HEK293T (cell line): Measurements from ENCODE around the gene JARID2.

Experiments
- BHLHE40 ChIP-seq: fragments of 450-650 bp; IDR thresholded peaks from 2 replicates; pipeline ENCODE4 v1.6.1; 2016; ENCODE audit warnings: mild to moderate bottlenecking, moderate library complexity, borderline replicate concordance
- CTBP1 ChIP-seq: fragments of 450-650 bp; IDR thresholded peaks from 2 replicates; pipeline ENCODE4 v1.6.1; 2016; ENCODE audit warnings: borderline replicate concordance
- ELF4 ChIP-seq: fragments of 450-650 bp; IDR thresholded peaks from 2 replicates; pipeline ENCODE4 v1.6.1; 2017; ENCODE audit warnings: antibody characterized with exemption
- FOXA1 ChIP-seq: fragments of 450-650 bp; IDR thresholded peaks from 2 replicates; pipeline ENCODE4 v1.6.1; 2016; ENCODE audit warnings: mild to moderate bottlenecking
- FOXK2 ChIP-seq: fragments of 450-650 bp; IDR thresholded peaks from 2 replicates; pipeline ENCODE4 v1.6.1; 2016; ENCODE audit warnings: mild to moderate bottlenecking
- FOXM1 ChIP-seq: fragments of 450-650 bp; IDR thresholded peaks from 2 replicates; pipeline ENCODE4 v1.6.1; 2017; ENCODE audit warnings: mild to moderate bottlenecking, borderline replicate concordance
- LEF1 ChIP-seq: fragments of 450-650 bp; IDR thresholded peaks from 2 replicates; pipeline ENCODE4 v1.6.1; 2017; ENCODE audit warnings: mild to moderate bottlenecking, borderline replicate concordance
- PKNOX1 ChIP-seq: fragments of 450-650 bp; IDR thresholded peaks from 2 replicates; pipeline ENCODE4 v1.6.1; 2016
- SP1 ChIP-seq: fragments of 450-650 bp; IDR thresholded peaks from 2 replicates; pipeline ENCODE4 v1.6.1; 2017
- SUZ12 ChIP-seq: fragments of 450-650 bp; IDR thresholded peaks from 2 replicates; pipeline ENCODE4 v1.6.1; 2016; ENCODE audit warnings: mild to moderate bottlenecking
- TARDBP ChIP-seq: fragments of 450-650 bp; IDR thresholded peaks from 2 replicates; pipeline ENCODE4 v1.6.1; 2016
- ZNF384 ChIP-seq: fragments of 450-650 bp; IDR thresholded peaks from 2 replicates; pipeline ENCODE4 v1.6.1; 2016

DNA sequence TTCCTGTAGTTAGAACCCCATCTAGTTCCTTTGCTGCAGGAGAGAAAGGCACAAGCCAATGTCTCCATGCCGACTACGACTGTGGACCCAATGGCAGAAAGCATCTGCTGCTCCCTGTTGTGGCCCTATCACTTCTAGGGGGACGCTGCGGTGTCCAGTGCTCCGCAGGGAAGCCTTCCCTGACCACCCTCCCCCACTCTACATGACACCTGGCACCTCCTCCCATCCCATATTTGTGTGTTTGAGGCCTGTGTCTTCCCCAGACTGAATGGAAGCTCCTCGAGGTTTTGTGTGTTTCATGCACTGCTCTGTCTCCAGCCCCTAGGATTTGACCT, 257.4 kb downstream of the JARID2 start:
- no peak for TF ChIP-seq BHLHE40
- no peak for TF ChIP-seq SP1
- TF ChIP-seq ELF4, result no peak
- TF ChIP-seq PKNOX1, result no peak
- TF ChIP-seq SUZ12, result no peak
- no peak for TF ChIP-seq FOXM1
- TF ChIP-seq ZNF384, result no peak
- no peak for TF ChIP-seq FOXK2
- TF ChIP-seq TARDBP, result no peak
- no peak for TF ChIP-seq FOXA1
- no peak for TF ChIP-seq LEF1
- TF ChIP-seq CTBP1, result no peak
